HG03439 (cell line): Measurements from ENCODE around the gene TMEM53.

Experiments
- ATAC-seq: cut with Tn5 transposase; IDR thresholded peaks from one replicate; pipeline ENCODE4 v1.9.1; 2021; ENCODE audit warnings: mild to moderate bottlenecking, moderate library complexity; ENCODE audit not compliant: unreplicated experiment

Gene TMEM53

DNA sequence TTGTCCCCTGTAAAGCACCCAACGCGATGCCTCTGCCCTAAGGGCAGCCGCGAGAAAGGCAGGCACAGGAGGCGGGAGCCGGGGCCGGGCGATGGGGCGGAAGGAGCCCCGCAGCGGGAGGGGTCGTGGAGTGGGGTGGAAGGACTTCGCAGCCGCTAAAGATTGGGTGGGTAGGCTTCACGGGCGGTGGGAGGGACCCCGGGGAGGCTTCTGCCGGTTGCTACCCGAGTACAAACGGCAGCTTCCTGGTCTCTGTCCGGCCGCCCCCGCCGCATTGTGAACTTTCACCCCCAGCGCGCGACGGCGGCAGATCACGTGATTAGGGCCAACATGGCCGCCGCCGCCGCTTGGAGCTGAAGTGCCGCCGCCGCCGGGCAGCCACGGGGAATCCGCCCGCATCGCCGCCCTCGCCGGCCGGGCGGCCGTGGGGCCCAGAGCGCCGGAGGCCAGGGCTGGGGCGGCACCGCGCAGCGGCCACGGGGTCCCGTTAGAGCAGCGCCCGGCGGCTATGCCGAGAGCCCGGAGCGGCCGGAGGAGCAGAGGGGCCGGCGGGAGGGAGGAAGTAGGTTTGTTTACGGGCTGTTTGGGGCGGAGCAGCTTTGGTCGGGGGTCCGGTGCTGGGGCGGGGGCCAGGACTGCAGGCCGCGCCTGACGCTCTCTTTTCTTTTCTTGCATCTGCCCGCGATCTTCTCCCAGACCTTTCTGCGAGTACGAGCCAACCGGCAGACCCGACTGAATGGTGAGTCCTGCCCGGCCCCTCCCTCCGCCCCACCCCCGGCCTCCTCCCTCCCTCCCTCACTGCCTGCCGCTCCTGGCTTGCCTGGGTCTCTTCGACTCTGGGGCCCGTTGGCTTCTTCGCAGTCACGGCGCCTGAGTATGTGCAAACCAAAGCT lies 42.4 kb downstream of the TMEM53 start:
- ATAC-seq: peak; percentile 63

DNA sequence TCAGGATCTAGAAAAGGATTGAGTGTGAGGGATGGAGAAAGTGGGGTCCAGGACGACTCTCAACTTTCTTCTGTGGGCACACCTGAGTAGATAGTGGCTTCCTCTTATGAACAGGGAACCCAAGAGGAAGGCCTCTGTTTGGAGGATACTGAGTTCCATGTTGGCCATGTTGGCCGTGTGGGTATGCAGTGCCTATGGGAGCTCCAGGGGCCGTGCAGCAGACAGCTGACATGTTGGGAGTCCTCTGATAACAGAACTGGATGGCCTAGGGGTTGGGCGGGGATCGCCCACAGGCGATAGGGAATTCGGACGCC lies 43.0 kb downstream of the TMEM53 start:
- no peak for ATAC-seq

- ATAC-seq: no peak
Observed at GRCh38 chr1:44630116-44630515, 44.2 kb downstream of the TMEM53 start.

GRCh38 chr1:44628962-44629756 lies 45.1 kb downstream of the TMEM53 start:
- ATAC-seq: no peak

GRCh38 chr1:44625348-44625747 lies 48.9 kb downstream of the TMEM53 start:
- no peak for ATAC-seq

DNA sequence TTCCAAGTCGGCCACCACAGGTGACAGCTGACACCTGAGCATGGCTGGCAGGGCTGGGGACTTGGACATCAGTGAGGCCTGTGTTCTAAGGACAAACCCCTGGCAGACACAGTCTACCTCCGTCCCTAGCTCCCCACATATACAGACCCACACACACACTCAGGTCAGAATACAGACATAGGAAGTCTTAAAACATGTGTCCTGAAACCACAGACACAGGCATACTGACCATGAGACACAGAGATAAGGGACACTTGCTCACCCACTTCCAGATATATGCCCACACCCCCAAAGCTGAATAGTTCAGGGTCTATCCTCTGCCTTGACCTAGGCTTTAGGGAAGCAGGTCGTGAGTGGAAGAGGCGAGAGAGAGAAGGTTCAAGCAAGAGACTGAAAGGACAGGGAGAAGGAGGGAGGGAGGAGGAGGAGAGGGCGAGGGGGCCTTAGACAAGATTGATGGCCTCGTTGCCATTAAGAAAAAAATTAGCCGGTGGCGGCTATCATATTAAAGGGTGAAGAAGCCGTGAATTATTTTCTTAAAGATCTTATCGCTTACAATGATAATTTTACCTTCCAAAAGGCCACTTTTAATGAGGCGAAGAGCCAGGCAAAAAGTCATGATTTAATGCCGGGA lies 49.9 kb downstream of the TMEM53 start:
- ATAC-seq: no peak

DNA sequence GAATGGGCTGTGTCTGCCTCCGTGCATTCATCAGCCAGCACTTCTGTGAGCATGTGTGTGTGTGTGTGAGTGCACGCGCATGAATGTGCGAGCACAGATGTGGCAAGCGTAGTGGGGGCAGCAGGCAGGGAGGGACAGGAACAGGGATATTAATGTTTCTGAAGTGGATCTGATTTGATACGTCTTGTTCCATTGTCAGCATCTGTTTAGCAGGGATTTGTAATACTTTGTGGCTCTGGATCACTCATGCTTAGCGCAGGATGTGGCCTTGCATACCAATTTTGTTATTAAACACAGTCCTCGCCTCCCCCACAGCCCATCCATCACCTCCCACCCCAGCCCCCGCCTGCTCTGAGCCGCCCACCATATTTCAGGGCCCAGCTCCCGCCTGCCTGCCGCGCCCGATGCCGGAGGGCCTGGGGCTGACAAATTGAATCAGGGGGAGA lies 52.4 kb downstream of the TMEM53 start:
- ATAC-seq: no peak

- no peak for ATAC-seq
Observed at GRCh38 chr1:44620072-44620471, 54.2 kb downstream of the TMEM53 start.

DNA sequence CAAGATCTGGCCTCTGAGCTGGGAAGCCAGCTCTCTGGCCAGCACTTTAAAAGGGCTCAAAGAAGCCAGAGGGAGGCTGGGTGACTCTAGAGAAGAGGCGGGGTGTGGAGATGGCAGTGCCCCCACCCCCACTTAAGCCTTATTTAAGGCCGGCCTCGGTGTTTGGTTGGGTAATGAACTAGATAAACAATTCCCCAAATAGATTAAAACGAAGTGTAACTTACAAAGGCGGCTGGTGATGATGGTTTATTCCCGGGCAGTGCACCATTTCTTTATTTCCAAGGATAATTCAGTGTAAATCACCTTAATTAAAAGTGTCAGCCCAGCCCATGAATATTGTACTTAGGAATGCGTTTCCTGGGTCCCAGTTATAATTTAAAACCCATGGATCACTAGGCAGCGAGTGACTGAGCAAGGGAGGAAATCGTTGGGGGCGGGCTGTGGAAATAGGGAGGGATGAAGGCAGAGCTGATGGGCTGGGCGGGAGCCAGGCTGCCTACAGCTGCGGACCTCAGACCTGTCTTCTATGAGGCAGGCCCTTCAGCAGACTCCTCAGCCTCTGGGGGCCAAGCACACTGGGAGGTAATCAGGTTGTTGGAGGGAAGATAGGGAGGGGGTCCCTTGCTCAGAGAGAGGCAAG lies 54.9 kb downstream of the TMEM53 start:
- ATAC-seq: no peak

- ATAC-seq: no peak
Observed at GRCh38 chr1:44617703-44618029, 56.6 kb downstream of the TMEM53 start.

DNA sequence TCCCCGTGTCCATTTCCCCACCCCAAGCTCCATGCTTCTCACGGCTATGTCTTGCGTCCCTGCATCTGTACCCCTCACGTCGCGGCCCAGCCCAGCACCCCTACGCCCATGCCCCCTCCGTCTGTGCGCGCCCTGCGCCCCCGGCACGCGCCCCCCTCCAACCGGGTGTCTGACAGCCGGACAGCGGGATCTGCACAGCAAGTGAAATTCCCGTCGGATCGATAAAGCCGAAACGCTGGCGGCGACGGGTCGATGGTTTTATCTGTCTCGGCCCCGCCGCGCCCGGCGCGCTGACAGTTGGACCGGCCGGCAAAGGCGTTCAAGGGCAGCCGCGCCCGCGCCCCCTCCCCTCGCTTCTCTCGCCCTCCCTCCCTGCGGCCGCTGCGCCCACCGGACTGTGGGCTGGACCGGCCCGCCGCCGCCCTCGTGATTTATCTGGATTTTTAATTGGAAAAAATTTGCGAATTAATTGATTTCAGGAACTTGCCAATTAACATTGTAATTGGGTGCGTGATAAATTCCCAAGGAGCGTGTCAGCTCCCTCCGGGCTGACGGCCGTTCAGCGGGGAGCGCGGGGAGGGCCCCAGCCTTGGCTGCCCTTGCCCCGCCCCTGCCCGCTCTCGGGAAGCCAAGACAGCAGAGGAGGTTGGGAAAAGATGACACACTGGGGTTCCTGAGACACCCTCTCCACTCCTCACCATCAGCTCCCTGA lies 57.1 kb downstream of the TMEM53 start:
- no peak for ATAC-seq

DNA sequence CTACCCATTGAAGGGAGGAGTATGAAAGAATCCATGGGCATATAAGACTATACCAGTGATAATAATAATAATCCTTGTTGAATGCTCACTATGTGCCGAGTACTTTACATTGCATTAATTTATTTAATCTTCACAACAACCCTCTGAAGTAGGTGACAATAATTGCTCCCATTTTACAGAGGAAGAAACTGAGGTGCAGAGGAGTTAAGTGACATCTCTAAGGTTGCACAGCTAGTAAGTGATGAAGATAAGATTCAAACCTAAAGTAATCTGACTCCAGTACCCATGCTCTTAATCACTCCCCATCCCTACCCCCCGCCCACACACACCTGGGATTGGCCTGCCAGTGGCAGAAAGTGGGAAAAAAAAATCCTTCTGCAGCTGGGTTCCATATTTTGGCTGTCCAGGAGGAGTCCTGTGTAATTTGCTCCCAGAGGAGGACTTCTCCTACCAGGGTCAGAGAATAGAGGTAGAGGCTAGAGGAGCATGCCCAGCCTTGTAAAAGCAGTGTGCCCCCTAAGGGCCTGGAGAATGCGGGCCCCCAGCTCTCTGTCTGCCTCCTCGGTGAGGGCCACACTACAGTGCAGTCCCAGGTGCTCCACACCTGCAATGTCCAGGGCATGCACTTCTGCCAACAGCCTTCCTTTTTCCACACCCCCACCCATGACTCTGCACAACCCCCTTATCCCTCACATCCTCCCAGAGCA lies 57.8 kb downstream of the TMEM53 start:
- ATAC-seq: no peak

GRCh38 chr1:44613941-44614340 lies 60.3 kb downstream of the TMEM53 start:
- no peak for ATAC-seq

DNA sequence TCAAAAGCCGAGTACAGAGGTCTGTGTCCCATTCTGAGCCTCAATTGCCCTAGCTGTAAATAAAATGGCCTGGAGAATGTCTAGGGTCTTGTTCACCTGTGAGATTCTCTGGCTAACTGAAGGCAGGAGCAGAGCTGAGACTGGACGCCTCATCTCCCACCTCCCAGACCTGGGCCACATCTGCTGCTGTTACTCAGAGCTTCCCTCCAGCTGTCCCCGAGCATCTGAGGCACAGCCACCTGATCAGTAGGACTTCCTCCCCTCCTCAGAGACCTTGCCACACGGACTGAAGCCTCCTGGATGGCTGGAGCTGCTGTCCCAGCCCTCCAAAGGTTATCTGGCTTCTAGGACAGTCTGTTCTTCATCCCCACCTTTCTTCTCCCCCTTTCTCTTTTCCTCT lies 62.4 kb downstream of the TMEM53 start:
- ATAC-seq: no peak

GRCh38 chr1:44611419-44611818 lies 62.9 kb downstream of the TMEM53 start:
- ATAC-seq: no peak

DNA sequence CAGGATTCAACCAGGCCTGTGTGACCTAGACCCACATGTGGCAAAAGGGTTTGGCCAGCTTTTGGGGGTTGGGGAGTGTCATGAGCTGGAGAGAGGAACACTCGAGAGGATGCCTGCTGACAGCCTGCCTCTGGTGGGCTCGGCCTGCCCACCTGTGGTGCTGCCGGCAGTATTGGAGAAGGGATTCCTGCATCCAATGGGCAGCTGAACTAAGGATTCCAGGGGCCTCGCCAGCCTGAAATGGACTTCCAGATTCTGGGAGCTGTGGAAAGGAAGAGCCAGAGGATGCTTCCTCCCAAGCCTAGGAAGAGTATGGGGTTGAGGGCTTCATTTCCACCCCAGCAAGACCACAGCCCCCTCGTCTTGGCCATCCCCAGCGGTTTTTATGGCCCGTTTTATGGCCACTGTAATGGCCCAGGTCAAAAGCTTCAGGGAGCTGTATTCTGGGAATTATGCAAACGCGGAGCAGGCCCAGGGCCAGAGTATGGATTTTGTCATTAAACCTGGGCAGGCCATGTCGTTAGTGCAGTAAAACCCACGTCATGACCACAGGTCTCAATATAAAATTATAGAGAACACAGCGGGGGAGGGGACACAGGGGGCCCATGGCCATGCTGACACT lies 63.6 kb downstream of the TMEM53 start:
- no peak for ATAC-seq

- ATAC-seq: no peak
Observed at GRCh38 chr1:44609768-44610526, 64.3 kb downstream of the TMEM53 start.

GRCh38 chr1:44609412-44609767 lies 64.9 kb downstream of the TMEM53 start:
- ATAC-seq: no peak

GRCh38 chr1:44608141-44608540 lies 66.1 kb downstream of the TMEM53 start:
- no peak for ATAC-seq
